H9 (cell line): ENCODE results near the gene NR1D1. TPM values are rescaled to one million over a fixed set of nuclear protein-coding genes. Genes with fewer than 3 reads are reported as not detected.
A peak's percentile ranks its signal among the peaks of the same experiment; 100 is the strongest.

Experiments
- DNase-seq: peaks from one replicate; pipeline ENCODE4 v3.0.0-alpha.2; 2017
- H2AFZ ChIP-seq: one replicate; pipeline ENCODE4 v1.6.1; 2013; ENCODE audit warnings: mild to moderate bottlenecking, low read length, control low read depth, moderate library complexity
- H2AK5ac ChIP-seq: 2 replicates; pipeline ENCODE4 v1.6.1; 2013; ENCODE audit warnings: low read length, control low read depth, mixed read lengths; ENCODE audit not compliant: insufficient read length
- H2BK120ac ChIP-seq: one replicate; pipeline ENCODE4 v1.6.1; 2013; ENCODE audit warnings: low read depth, mild to moderate bottlenecking, low read length, control low read depth, inconsistent platforms; ENCODE audit not compliant: poor library complexity, severe bottlenecking
- H2BK12ac ChIP-seq: 2 replicates; pipeline ENCODE4 v1.6.1; 2013; ENCODE audit warnings: low read length, control low read depth, mixed read lengths, low read depth; ENCODE audit not compliant: insufficient read length
- H2BK15ac ChIP-seq: 2 replicates; pipeline ENCODE4 v1.6.1; 2013; ENCODE audit warnings: low read depth, low read length, control low read depth
- H2BK20ac ChIP-seq: one replicate; pipeline ENCODE4 v1.6.1; 2013; ENCODE audit warnings: low read depth, mild to moderate bottlenecking, low read length, control low read depth, inconsistent platforms; ENCODE audit not compliant: poor library complexity, severe bottlenecking
- H2BK5ac ChIP-seq: 2 replicates; pipeline ENCODE4 v1.6.1; 2013; ENCODE audit warnings: low read length, control low read depth, mixed read lengths; ENCODE audit not compliant: insufficient read length
- H3K14ac ChIP-seq: 2 replicates; pipeline ENCODE4 v1.6.1; 2013; ENCODE audit warnings: low read length, control low read depth; ENCODE audit not compliant: insufficient read depth
- H3K18ac ChIP-seq: 2 replicates; pipeline ENCODE4 v1.6.1; 2013; ENCODE audit warnings: low read depth, mild to moderate bottlenecking, mixed read lengths, low read length, control low read depth; ENCODE audit not compliant: insufficient read length
- H3K23ac ChIP-seq: 2 replicates; pipeline ENCODE4 v1.6.1; 2013; ENCODE audit warnings: low read length, control low read depth, mixed read lengths, low read depth; ENCODE audit not compliant: insufficient read length
- H3K23me2 ChIP-seq: 2 replicates; pipeline ENCODE4 v1.6.1; 2013; ENCODE audit warnings: low read depth, mild to moderate bottlenecking, mixed read lengths, low read length, control low read depth; ENCODE audit not compliant: insufficient read length, poor library complexity, severe bottlenecking
- H3K27ac ChIP-seq: 2 replicates; pipeline ENCODE4 v1.5.1; 2013; ENCODE audit warnings: low read length, control low read depth, mixed read lengths, low read depth; ENCODE audit not compliant: insufficient read length
- H3K27me3 ChIP-seq: 2 replicates; pipeline ENCODE4 v1.6.1; 2013; ENCODE audit warnings: low read length, control low read depth, inconsistent platforms; ENCODE audit not compliant: insufficient read depth
- H3K4ac ChIP-seq: 2 replicates; pipeline ENCODE4 v1.6.1; 2013; ENCODE audit warnings: low read depth, mild to moderate bottlenecking, control low read depth, inconsistent platforms, low read length, moderate library complexity
- H3K4me1 ChIP-seq: 2 replicates; pipeline ENCODE4 v1.6.1; 2013; ENCODE audit warnings: low read length, control low read depth, inconsistent platforms; ENCODE audit not compliant: insufficient read depth
- H3K4me2 ChIP-seq: 2 replicates; pipeline ENCODE4 v1.6.1; 2013; ENCODE audit warnings: low read length, control low read depth, mixed read lengths; ENCODE audit not compliant: insufficient read length, insufficient read depth
- H3K56ac ChIP-seq: 2 replicates; pipeline ENCODE4 v1.6.1; 2013; ENCODE audit warnings: low read depth, mild to moderate bottlenecking, mixed read lengths, low read length, control low read depth; ENCODE audit not compliant: insufficient read length
- H3K79me1 ChIP-seq: 2 replicates; pipeline ENCODE4 v1.6.1; 2013; ENCODE audit warnings: low read depth, mild to moderate bottlenecking, moderate library complexity, low read length, control low read depth, inconsistent platforms; ENCODE audit not compliant: insufficient read depth, poor library complexity, severe bottlenecking
- H3K79me2 ChIP-seq: 2 replicates; pipeline ENCODE4 v1.6.1; 2013; ENCODE audit warnings: low read length, control low read depth, inconsistent platforms; ENCODE audit not compliant: insufficient read depth
- H3K9ac ChIP-seq: 2 replicates; pipeline ENCODE4 v1.6.1; 2013; ENCODE audit warnings: low read length, control low read depth, mixed read lengths; ENCODE audit not compliant: insufficient read length; ENCODE audit errors: extremely low read depth
- H3K9me3 ChIP-seq: one replicate; pipeline ENCODE4 v1.6.1; 2013; ENCODE audit warnings: low read depth, low read length, inconsistent platforms; ENCODE audit not compliant: control insufficient read depth
- H3T11ph ChIP-seq: one replicate; pipeline ENCODE4 v1.6.1; 2013; ENCODE audit warnings: mild to moderate bottlenecking, low read length, control low read depth, inconsistent platforms
- H4K20me1 ChIP-seq: one replicate; pipeline ENCODE4 v1.6.1; 2013; ENCODE audit not compliant: control insufficient read depth, insufficient read length, insufficient read depth
- H4K5ac ChIP-seq: 2 replicates; pipeline ENCODE4 v1.6.1; 2013; ENCODE audit warnings: low read depth, mild to moderate bottlenecking, mixed read lengths, low read length, control low read depth; ENCODE audit not compliant: insufficient read length
- H4K8ac ChIP-seq: replicated peaks from 2 replicates; pipeline ENCODE4 v1.6.1; 2013; ENCODE audit warnings: low read length, control low read depth, mixed read lengths, low read depth; ENCODE audit not compliant: insufficient read length
- H4K91ac ChIP-seq: 2 replicates; pipeline ENCODE4 v1.6.1; 2013; ENCODE audit warnings: low read depth, mild to moderate bottlenecking, moderate library complexity, mixed read lengths, low read length, control low read depth; ENCODE audit not compliant: insufficient read length
- H3K27ac Mint-ChIP-seq, 3 experiments: 2 replicates in 2 of 3; 3 replicates in 1 of 3; pipeline ENCODE4 v1.8.0; 2020 to 2021; ENCODE audit warnings: mixed read lengths in 3 of 3, mild to moderate bottlenecking in 1 of 3, moderate library complexity in 1 of 3
- H3K27me3 Mint-ChIP-seq: 2 replicates; pipeline ENCODE4 v1.8.0; 2021; ENCODE audit warnings: low read depth, mild to moderate bottlenecking, moderate library complexity, mixed read lengths
- H3K36me3 Mint-ChIP-seq, 3 experiments: 2 replicates in 2 of 3; 3 replicates in 1 of 3; pipeline ENCODE4 v1.8.0; 2020 to 2021; ENCODE audit warnings: low read depth in 3 of 3, mixed read lengths in 3 of 3; ENCODE audit not compliant: insufficient read depth in 1 of 3
- H3K4me1 Mint-ChIP-seq, 2 experiments: 2 replicates each; pipeline ENCODE4 v1.8.0; 2020; ENCODE audit warnings: mixed read lengths in 2 of 2
- H3K4me3 Mint-ChIP-seq, 2 experiments: 2 replicates in 1 of 2; 3 replicates in 1 of 2; pipeline ENCODE4 v1.8.0; 2020 to 2021; ENCODE audit warnings: mild to moderate bottlenecking in 2 of 2, mixed read lengths in 2 of 2, moderate library complexity in 1 of 2
- H3K9me3 Mint-ChIP-seq, 2 experiments: 2 replicates in 1 of 2; 3 replicates in 1 of 2; pipeline ENCODE4 v1.8.0; 2020; ENCODE audit warnings: mild to moderate bottlenecking in 2 of 2, mixed read lengths in 2 of 2, moderate library complexity in 1 of 2
- WGBS: extraction: QIAGEN DNeasy Blood & Tissue Kit; methylation state at CpG from one replicate; pipeline ENCODE4 v1.1.7; 2013; ENCODE audit warnings: missing lambda C conversion rate, low lambda C conversion rate, mixed read lengths; ENCODE audit not compliant: insufficient read length; ENCODE audit errors: extremely low coverage; 5-methylcytosine and 5-hydroxymethylcytosine counted together
- total RNA-seq: library from RNA; stranded (reverse); gene quantifications from 2 replicates; pipeline ENCODE4 v1.2.1, GENCODE V29; 2021
- TF ChIP-seq, protein P1 (sequence below): fragments of 200-600 bp; sonication (generic); conservative IDR thresholded peaks from 3 replicates; pipeline ENCODE4 v1.8.0; 2021; ENCODE audit warnings: antibody characterized with exemption, mild to moderate bottlenecking

The NR1D1 gene
- total RNA-seq, 1 experiment from 2014 or later: 8.6 TPM

DNA sequence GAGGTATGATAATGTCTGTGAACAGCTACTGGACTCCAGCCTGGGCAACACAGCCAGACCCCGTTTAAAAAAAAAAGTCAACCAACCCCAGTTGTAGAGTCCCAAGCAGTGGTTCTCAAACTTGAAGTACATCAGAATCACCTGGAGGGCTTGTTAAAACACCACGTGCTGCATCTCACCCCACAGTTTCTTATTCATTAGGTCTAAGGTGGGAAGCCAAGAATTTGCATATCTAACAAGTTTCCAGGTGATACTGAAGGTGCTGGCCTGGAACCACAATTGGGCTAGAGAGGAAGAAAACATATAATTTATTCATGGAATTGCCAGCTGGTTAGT, 14.7 kb upstream of the NR1D1 start:
- no peak overlapping the region for H2AK5ac ChIP-seq
- no peaks in the 10 kb centered on the region for H3K27me3 ChIP-seq
- H4K20me1 ChIP-seq: no peaks in the 10 kb centered on the region
- no peak overlapping the region for H3K9ac ChIP-seq
- no peak overlapping the region for H2BK20ac ChIP-seq
- H3K9me3 ChIP-seq: no peaks in the 10 kb centered on the region
- no peak overlapping the region for H2BK15ac ChIP-seq
- TF ChIP-seq, protein P1, sequence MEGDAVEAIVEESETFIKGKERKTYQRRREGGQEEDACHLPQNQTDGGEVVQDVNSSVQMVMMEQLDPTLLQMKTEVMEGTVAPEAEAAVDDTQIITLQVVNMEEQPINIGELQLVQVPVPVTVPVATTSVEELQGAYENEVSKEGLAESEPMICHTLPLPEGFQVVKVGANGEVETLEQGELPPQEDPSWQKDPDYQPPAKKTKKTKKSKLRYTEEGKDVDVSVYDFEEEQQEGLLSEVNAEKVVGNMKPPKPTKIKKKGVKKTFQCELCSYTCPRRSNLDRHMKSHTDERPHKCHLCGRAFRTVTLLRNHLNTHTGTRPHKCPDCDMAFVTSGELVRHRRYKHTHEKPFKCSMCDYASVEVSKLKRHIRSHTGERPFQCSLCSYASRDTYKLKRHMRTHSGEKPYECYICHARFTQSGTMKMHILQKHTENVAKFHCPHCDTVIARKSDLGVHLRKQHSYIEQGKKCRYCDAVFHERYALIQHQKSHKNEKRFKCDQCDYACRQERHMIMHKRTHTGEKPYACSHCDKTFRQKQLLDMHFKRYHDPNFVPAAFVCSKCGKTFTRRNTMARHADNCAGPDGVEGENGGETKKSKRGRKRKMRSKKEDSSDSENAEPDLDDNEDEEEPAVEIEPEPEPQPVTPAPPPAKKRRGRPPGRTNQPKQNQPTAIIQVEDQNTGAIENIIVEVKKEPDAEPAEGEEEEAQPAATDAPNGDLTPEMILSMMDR: no peak
- no peaks in the 10 kb centered on the region for H3K79me1 ChIP-seq
- Mint-ChIP-seq H3K27ac (peak overlapping the region in 2 of 3 experiments; percentile 37 to 46; a peak in 3 of 7 replicates), H3K36me3 (peaks cover 0 to 12% (median 4%) of the 10 kb centered on the region in 3 experiments; a peak in 6 of 7 replicates), H3K4me3 (no peak overlapping the region), H3K9me3 (no peaks in the 10 kb centered on the region; a peak in 2 of 5 replicates), H3K4me1 (peaks cover 55 to 57% of the 10 kb centered on the region in 2 experiments), H3K27me3 (no peaks in the 10 kb centered on the region; the same call in none of the 2 replicates)
- H3K23me2 ChIP-seq: no peaks in the 10 kb centered on the region
- no peak overlapping the region for H3K4ac ChIP-seq
- no peak overlapping the region for H4K91ac ChIP-seq
- no peak overlapping the region for H3K14ac ChIP-seq
- no peak for DNase-seq
- H2BK12ac ChIP-seq: no peak overlapping the region
- H4K8ac ChIP-seq: no peak overlapping the region
- H3K4me1 ChIP-seq: peaks cover 13% of the 10 kb centered on the region; the same call in 1 of the 2 replicates
- H3K18ac ChIP-seq: no peak overlapping the region
- no peak overlapping the region for H2AFZ ChIP-seq
- no peaks in the 10 kb centered on the region for H3K79me2 ChIP-seq
- no peak overlapping the region for H2BK5ac ChIP-seq
- WGBS: no CpG with 5 or more reads among the region's 2 CpGs
- H3K56ac ChIP-seq: no peak overlapping the region
- no peak overlapping the region for H3T11ph ChIP-seq
- H2BK120ac ChIP-seq: no peak overlapping the region
- no peak overlapping the region for H4K5ac ChIP-seq
- no peak overlapping the region for H3K4me2 ChIP-seq
- H3K23ac ChIP-seq: no peak overlapping the region
- no peak overlapping the region for H3K27ac ChIP-seq
